ENCODE results near the gene BAIAP2. TPM values are rescaled to one million over a fixed set of nuclear protein-coding genes. Genes with fewer than 3 reads are reported as not detected.
A peak's percentile ranks its signal among the peaks of the same experiment; 100 is the strongest.

The BAIAP2 gene
- total and polyA plus RNA-seq, 8 donors = 21.1 to 263 (median 56.3) TPM

DNA sequence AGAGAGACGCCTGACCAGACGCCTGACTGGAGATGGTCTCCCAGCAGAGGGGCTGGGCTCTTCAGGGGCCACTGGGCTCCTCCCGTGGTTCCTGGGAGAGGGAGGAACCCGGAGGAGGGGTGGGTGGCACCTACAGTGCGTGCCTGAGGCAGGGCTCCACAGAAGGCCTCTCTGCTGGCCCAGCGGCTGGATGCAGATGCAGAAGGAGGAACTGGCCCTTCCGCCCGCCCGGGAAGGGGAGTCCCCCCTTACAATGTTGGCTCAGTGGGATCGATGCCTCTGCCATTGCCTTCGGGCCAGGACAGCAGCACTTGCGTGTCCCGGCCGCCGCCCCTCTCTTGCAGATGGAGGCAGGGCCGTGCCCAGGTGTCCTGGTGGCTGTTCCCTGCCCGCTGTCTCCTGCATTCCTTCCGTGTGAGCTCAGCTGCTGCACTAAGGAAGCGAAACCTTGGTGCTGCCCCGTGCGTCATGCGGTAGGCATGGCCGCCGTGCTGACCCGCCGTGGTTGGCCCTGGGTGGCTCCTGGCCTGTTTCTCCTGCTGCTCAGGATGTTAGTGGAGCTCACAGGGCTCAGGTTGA lies 15.1 kb downstream of the BAIAP2 start:
- H3K4me1 ChIP-seq = peaks cover 81 to 90% (median 82%) of the 10 kb centered on the region in 4 donors
- intact Hi-C loops (cut with DNase I; ENCODE audit: low total_unique reads) = no loop called here
- 32 to 93% (median 43%) methylated on average over 12 to 26 of the region's 26 CpGs for WGBS, 5 donors
- peak; percentile 83 to 89 for DNase-seq
- peak overlapping the region; percentile 62 to 89 (median 80) for H3K27ac ChIP-seq
- H3K36me3 ChIP-seq = peaks cover 6 to 10% (median 8%) of the 10 kb centered on the region in 4 donors
- no peaks in the 10 kb centered on the region for H3K27me3 ChIP-seq
- no peak for TF ChIP-seq POLR2A (IDR thresholded peaks at IDR 0.05)
- peak; percentile 14 to 82 (median 78) for TF ChIP-seq POLR2AphosphoS5 (IDR thresholded peaks at IDR 0.05)
- H3K4me3 ChIP-seq = peak overlapping the region in 2 of 4 donors; percentile 11 to 14
- H3K9me3 ChIP-seq = no peaks in the 10 kb centered on the region

DNA sequence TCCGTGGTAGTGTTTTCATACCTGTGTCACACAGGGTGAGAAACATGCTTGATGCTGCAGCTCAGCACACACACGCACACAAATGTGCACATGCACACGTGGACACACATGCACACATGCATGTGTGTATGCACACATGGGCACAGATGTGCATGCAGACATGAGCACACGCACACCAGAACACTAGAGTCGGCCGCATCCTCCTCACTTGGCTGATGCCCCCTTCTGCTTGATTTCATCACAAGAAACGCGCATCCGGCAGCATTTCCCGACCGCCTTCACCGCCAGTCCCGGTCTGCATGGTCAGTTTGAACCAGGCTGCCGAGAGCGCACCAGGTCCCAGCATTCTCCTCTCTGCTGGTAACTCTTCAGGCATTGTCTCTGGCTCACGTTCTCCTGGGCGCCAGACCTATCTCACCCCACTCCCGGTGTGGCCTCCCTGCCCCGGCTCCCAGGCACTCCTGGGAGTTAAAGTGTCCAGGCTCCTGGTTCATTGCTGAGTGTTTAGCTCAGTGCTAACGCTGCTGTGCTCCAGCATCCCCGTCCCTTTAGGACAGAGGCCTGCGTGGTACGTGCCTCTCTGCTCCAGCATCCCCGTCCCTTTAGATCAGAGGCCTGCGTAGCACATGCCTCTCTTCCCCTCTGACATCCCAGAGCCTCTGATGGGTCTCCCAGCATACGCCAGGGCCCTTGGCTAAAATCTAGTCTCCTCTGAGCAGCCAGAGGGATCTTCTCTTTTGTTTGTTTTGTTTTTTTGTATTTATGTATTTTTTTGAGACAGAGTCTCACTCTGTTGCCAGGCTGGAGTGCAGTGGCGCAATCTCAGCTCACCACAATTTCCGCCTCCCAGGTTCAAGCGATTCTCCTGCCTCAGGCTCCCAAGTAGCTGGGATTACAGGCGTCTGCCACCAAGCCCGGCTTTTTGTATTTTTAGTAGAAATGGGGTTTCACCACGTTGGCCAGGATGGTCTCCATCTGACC lies 16.0 kb downstream of the BAIAP2 start:
- H3K27ac ChIP-seq = peak overlapping the region; percentile 62 to 89 (median 80)
- no peaks in the 10 kb centered on the region for H3K9me3 ChIP-seq
- TF ChIP-seq EP300 (IDR thresholded peaks at IDR 0.05) (no peak), POLR2A (IDR thresholded peaks at IDR 0.05) (no peak), POLR2AphosphoS5 (IDR thresholded peaks at IDR 0.05) (no peak)
- TF ChIP-seq, protein P1, sequence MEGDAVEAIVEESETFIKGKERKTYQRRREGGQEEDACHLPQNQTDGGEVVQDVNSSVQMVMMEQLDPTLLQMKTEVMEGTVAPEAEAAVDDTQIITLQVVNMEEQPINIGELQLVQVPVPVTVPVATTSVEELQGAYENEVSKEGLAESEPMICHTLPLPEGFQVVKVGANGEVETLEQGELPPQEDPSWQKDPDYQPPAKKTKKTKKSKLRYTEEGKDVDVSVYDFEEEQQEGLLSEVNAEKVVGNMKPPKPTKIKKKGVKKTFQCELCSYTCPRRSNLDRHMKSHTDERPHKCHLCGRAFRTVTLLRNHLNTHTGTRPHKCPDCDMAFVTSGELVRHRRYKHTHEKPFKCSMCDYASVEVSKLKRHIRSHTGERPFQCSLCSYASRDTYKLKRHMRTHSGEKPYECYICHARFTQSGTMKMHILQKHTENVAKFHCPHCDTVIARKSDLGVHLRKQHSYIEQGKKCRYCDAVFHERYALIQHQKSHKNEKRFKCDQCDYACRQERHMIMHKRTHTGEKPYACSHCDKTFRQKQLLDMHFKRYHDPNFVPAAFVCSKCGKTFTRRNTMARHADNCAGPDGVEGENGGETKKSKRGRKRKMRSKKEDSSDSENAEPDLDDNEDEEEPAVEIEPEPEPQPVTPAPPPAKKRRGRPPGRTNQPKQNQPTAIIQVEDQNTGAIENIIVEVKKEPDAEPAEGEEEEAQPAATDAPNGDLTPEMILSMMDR (IDR thresholded peaks at IDR 0.05) = no peak
- peaks cover 6 to 17% (median 12%) of the 10 kb centered on the region in 4 donors for H3K36me3 ChIP-seq
- no peak for DNase-seq
- no peak overlapping the region for H3K4me3 ChIP-seq
- intact Hi-C loops (cut with DNase I; ENCODE audit: low total_unique reads) = no loop called here
- no peaks in the 10 kb centered on the region for H3K27me3 ChIP-seq
- WGBS, 5 donors = 72 to 79% (median 75%) methylated on average over 25 to 32 of the region's 32 CpGs
- H3K4me1 ChIP-seq = peaks cover 72 to 81% (median 73%) of the 10 kb centered on the region in 4 donors

DNA sequence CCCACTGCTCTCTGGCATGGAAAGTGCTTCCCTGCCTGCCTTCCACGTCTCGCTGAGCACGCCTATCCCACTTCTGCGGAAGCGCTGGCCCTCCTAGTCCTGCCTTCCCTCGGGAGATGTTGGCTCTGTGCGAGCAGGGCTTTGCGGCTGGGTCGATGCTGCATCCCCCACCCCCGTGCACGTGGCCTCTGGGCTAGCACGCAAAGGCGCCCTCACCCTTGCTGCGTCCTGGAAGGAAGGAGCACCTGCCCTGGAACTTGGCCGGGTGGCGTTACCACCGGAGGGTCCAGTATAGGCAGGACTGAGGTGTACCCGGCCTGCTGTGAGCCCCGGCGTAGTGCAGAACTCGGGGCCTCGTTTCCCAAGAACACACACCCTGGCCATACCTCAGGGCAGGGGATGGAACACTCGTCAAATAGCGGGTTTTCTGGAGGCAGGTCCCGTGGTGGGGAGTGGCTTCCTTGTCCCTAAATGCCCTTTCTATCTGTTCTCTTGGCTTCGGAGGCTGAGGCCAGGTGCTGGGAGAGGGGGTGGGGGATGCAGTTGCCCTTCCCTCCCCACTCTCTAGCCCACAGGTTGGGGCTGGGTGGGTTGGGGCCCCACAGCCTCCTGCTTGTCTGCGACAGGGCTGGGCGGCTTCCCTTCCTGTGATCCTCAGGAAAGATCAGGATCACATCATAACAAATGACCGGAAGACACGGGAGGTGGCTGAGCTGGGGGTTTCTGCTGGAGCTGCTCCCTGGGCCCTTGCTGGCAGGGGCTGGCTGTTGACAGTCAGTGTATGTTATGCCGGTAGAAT lies 17.4 kb downstream of the BAIAP2 start:
- H3K9me3 ChIP-seq = no peaks in the 10 kb centered on the region
- 41 to 64% (median 55%) methylated on average over 27 to 31 of the region's 31 CpGs for WGBS, 5 donors
- no peak overlapping the region for H3K4me3 ChIP-seq
- TF ChIP-seq, protein P1 (IDR thresholded peaks at IDR 0.05) = no peak
- TF ChIP-seq POLR2AphosphoS5 (IDR thresholded peaks at IDR 0.05) (no peak), POLR2A (IDR thresholded peaks at IDR 0.05) (no peak), EP300 (IDR thresholded peaks at IDR 0.05) (no peak)
- H3K4me1 ChIP-seq = peaks cover 69 to 80% (median 72%) of the 10 kb centered on the region in 4 donors
- intact Hi-C loops (cut with DNase I; ENCODE audit: low total_unique reads) = no loop called here
- DNase-seq = no peak
- peak overlapping the region; percentile 6 to 89 (median 77) for H3K27ac ChIP-seq
- H3K27me3 ChIP-seq = no peaks in the 10 kb centered on the region
- peaks cover 6 to 22% (median 15%) of the 10 kb centered on the region in 4 donors for H3K36me3 ChIP-seq

DNA sequence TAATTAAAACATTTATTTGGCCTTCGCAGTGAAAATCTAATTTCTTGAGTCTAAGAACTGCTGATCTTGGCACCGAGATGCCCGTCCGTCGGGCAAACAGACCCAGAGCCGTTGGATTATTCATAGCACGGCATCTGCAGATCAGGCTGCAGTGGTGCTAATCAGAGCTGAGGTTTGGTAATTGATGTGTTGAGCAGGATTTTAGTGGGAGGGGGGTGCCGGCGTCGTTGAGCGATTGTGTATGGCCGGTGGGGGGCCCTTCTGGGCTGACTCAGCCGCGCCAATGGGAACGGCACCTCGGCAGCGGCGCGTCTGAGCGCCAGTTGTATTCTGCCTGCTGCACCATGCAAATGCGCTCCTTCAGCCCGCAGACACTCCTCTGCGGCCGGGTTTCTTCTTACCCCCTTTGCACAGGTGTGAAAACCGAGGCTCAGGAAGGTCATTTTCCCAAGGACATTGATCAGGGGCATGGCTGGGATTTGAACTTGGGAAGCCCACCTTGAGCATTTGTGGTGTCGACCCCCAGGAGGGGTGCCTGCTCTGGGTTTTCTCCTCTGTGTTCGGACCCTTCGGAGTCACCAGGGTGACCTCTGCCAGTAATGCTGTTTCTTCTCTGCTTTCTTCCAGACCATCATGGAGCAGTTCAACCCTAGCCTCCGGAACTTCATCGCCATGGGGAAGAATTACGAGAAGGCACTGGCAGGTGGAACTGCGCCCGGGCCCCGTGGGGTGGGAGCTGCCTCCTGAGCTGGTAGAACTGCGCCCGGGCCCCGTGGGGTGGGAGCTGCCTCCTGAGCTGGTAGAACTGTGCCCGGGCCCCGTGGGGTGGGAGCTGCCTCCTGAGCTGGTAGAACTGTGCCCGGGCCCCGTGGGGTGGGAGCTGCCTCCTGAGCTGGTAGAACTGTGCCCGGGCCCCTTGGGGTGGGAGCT lies 18.4 kb downstream of the BAIAP2 start:
- intact Hi-C loops (cut with DNase I; ENCODE audit: low total_unique reads) = no loop called here

More for the DNA sequence above, 18.4 kb downstream of the BAIAP2 start:
- no peak overlapping the region for H3K4me3 ChIP-seq
- TF ChIP-seq POLR2AphosphoS5 (IDR thresholded peaks at IDR 0.05) (no peak), EP300 (IDR thresholded peaks at IDR 0.05) (no peak), POLR2A (IDR thresholded peaks at IDR 0.05) (no peak)
- TF ChIP-seq, protein P1 (IDR thresholded peaks at IDR 0.05) = no peak
- H3K4me1 ChIP-seq = peaks cover 67 to 80% (median 73%) of the 10 kb centered on the region in 4 donors
- peak overlapping the region in 3 of 5 donors; percentile 77 to 89 (median 80) for H3K27ac ChIP-seq
- no peak for DNase-seq
- peaks cover 10 to 29% (median 21%) of the 10 kb centered on the region in 4 donors for H3K36me3 ChIP-seq
- no peaks in the 10 kb centered on the region for H3K27me3 ChIP-seq
- WGBS, 5 donors = 78 to 87% (median 82%) methylated on average over 20 to 39 of the region's 42 CpGs
- no peaks in the 10 kb centered on the region for H3K9me3 ChIP-seq
